Thyroid gland (tissue), 4 donors: Measurements from ENCODE around the gene RAC2. TPM values are rescaled to one million over a fixed set of nuclear protein-coding genes. Genes with fewer than 3 reads are reported as not detected.

ENCODE experiments used
- DNase-seq, 2 donors: peaks; one replicate each; pipeline ENCODE4 v3.0.0-alpha.2; 2019
- H3K27ac ChIP-seq, 3 donors: fragments of 200-600 bp; sonication (generic); 1 replicate in 2 of 3; 2 replicates in 1 of 3; pipeline ENCODE4 v1.5.1; 2016 to 2019; ENCODE audit warnings: mild to moderate bottlenecking in 1 of 3, moderate library complexity in 1 of 3
- H3K27me3 ChIP-seq: fragments of 200-600 bp; sonication (generic); one replicate; pipeline ENCODE4 v1.5.1; 2019
- H3K36me3 ChIP-seq, 2 donors: fragments of 200-600 bp; sonication (generic); one replicate each; pipeline ENCODE4 v1.5.1; 2016 to 2019
- H3K4me1 ChIP-seq, 2 donors: fragments of 200-600 bp; sonication (generic); one replicate each; pipeline ENCODE4 v1.5.1; 2017 to 2019
- H3K4me3 ChIP-seq, 3 donors: fragments of 200-600 bp; sonication (generic); replicated peaks in 1 of 3; 1 replicate in 2 of 3; 2 replicates in 1 of 3; pipeline ENCODE4 v1.5.1; 2016; ENCODE audit warnings: mild to moderate bottlenecking in 1 of 3
- H3K9me3 ChIP-seq: fragments of 200-600 bp; sonication (generic); one replicate; pipeline ENCODE4 v1.5.1; 2017
- CTCF ChIP-seq, 6 experiments: fragments of 200-600 bp in 3 of 6; fragments of 450-650 bp in 3 of 6; sonication (generic) in 3 of 6; IDR thresholded peaks; one replicate each; pipeline ENCODE4 v1.5.1; 2016 to 2019; ENCODE audit warnings: antibody characterized with exemption in 6 of 6, mild to moderate bottlenecking in 2 of 6, inconsistent platforms in 1 of 6, moderate library complexity in 1 of 6
- POLR2A ChIP-seq, 2 donors: fragments of 450-650 bp; IDR thresholded peaks; one replicate each; pipeline ENCODE4 v1.6.1; 2017; ENCODE audit warnings: antibody characterized with exemption in 2 of 2, mild to moderate bottlenecking in 2 of 2, moderate library complexity in 1 of 2
- WGBS, 2 donors: methylation state at CpG; one replicate each; pipeline ENCODE4 v1.1.5; 2017; 5-methylcytosine and 5-hydroxymethylcytosine counted together
- intact Hi-C: fragments of 100-400 bp; cut with DNase I; formaldehyde crosslinking; loops from one replicate; pipeline ENCODE4 v1.15.1; 2023
- total RNA-seq, 4 donors: library from RNA; depleted of rRNA; stranded (reverse); fragments of >200 nt; gene quantifications; one replicate each; pipeline ENCODE4 v1.2.3, GENCODE V29; 2016

RAC2 gene
- total RNA-seq, 4 donors from 2014 or later = 3.6 to 6.0 (median 4.6) TPM

- Histone ChIP-seq H3K27me3 (no peaks in the 10 kb centered on the region), H3K27ac (no peak overlapping the region), H3K4me3 (no peak overlapping the region), H3K36me3 (no peaks in the 10 kb centered on the region), H3K4me1 (no peaks in the 10 kb centered on the region), H3K9me3 (no peaks in the 10 kb centered on the region)
- no peak for TF ChIP-seq CTCF (IDR thresholded peaks at IDR 0.05)
- TF ChIP-seq POLR2A (IDR thresholded peaks at IDR 0.05) = no peak
- 64 to 70% methylated on average over 4 to 10 of the region's 10 CpGs for WGBS, 2 donors
- no peak for DNase-seq
- intact Hi-C loops = no loop called here
Measured at GRCh38 chr22:37239336-37240239, 4.5 kb downstream of the RAC2 start.

GRCh38 chr22:37237371-37238268 is 6.4 kb downstream of the RAC2 start:
- Histone ChIP-seq H3K9me3 (no peaks in the 10 kb centered on the region), H3K27ac (no peak overlapping the region), H3K4me1 (no peaks in the 10 kb centered on the region), H3K4me3 (no peak overlapping the region), H3K27me3 (no peaks in the 10 kb centered on the region), H3K36me3 (no peaks in the 10 kb centered on the region)
- no peak for DNase-seq
- TF ChIP-seq CTCF (IDR thresholded peaks at IDR 0.05) = no peak
- no peak for TF ChIP-seq POLR2A (IDR thresholded peaks at IDR 0.05)
- intact Hi-C loops = no loop called here
- 68 to 72% methylated on average over 18 to 20 of the region's 20 CpGs for WGBS, 2 donors

GRCh38 chr22:37235897-37236607 is 8.0 kb downstream of the RAC2 start:
- Histone ChIP-seq H3K9me3 (no peaks in the 10 kb centered on the region), H3K27me3 (no peaks in the 10 kb centered on the region), H3K36me3 (no peaks in the 10 kb centered on the region), H3K4me3 (no peak overlapping the region), H3K4me1 (no peaks in the 10 kb centered on the region), H3K27ac (no peak overlapping the region)
- DNase-seq = no peak
- 89 to 91% methylated on average over 2 to 3 of the region's 3 CpGs for WGBS, 2 donors
- intact Hi-C loops = no loop called here
- TF ChIP-seq CTCF (IDR thresholded peaks at IDR 0.05) (no peak), POLR2A (IDR thresholded peaks at IDR 0.05) (no peak)

GRCh38 chr22:37234736-37235711 is 9.0 kb downstream of the RAC2 start:
- Histone ChIP-seq H3K27me3 (no peaks in the 10 kb centered on the region), H3K9me3 (no peaks in the 10 kb centered on the region), H3K4me3 (no peak overlapping the region), H3K4me1 (no peaks in the 10 kb centered on the region), H3K36me3 (no peaks in the 10 kb centered on the region), H3K27ac (no peak overlapping the region)
- DNase-seq = no peak
- intact Hi-C loops = no loop called here
- WGBS, 2 donors = 71 to 82% methylated on average over 15 to 16 of the region's 16 CpGs
- TF ChIP-seq POLR2A (IDR thresholded peaks at IDR 0.05) = no peak
- TF ChIP-seq CTCF (IDR thresholded peaks at IDR 0.05) = no peak
